CMK (cell line): Measurements from ENCODE around the gene CMTM2.
"Not testable (repeated sequence)": the region's sequence is repeated elsewhere in the genome, so short reads cannot be mapped to it uniquely, and the experiment has no call there.

Source experiments
- DNase-seq: peaks from one replicate; pipeline ENCODE4 v3.0.0-alpha.2; 2010; ENCODE audit warnings: low read depth

Gene CMTM2

GRCh38 chr16:66605979-66606751, 26.9 kb downstream of the CMTM2 start:
- no peak for DNase-seq

GRCh38 chr16:66608241-66609138, 29.2 kb downstream of the CMTM2 start:
- DNase-seq, result peak; percentile 61

GRCh38 chr16:66609139-66609510, 29.9 kb downstream of the CMTM2 start:
- no peak for DNase-seq

GRCh38 chr16:66610111-66610820, 31.0 kb downstream of the CMTM2 start:
- DNase-seq, result no peak

- not testable (repeated sequence) for DNase-seq
Measured at GRCh38 chr16:66611911-66612310, 32.6 kb downstream of the CMTM2 start.

GRCh38 chr16:66612422-66612821, 33.2 kb downstream of the CMTM2 start:
- no peak for DNase-seq

GRCh38 chr16:66614161-66614802, 35.0 kb downstream of the CMTM2 start:
- no peak for DNase-seq

- DNase-seq, result no peak
Measured at GRCh38 chr16:66616169-66616568, 36.9 kb downstream of the CMTM2 start.

GRCh38 chr16:66616592-66616991, 37.3 kb downstream of the CMTM2 start:
- no peak for DNase-seq

GRCh38 chr16:66617010-66617434, 37.8 kb downstream of the CMTM2 start:
- DNase-seq, result no peak

- no peak for DNase-seq
Measured at GRCh38 chr16:66617728-66618127, 38.5 kb downstream of the CMTM2 start.

- no peak for DNase-seq
Measured at GRCh38 chr16:66618588-66619375, 39.5 kb downstream of the CMTM2 start.

GRCh38 chr16:66619534-66620428, 40.5 kb downstream of the CMTM2 start:
- DNase-seq, result no peak

GRCh38 chr16:66620429-66620795, 41.1 kb downstream of the CMTM2 start:
- no peak for DNase-seq

GRCh38 chr16:66621973-66622372, 42.7 kb downstream of the CMTM2 start:
- no peak for DNase-seq

GRCh38 chr16:66622863-66623262, 43.6 kb downstream of the CMTM2 start:
- no peak for DNase-seq

- no peak for DNase-seq
Measured at GRCh38 chr16:66623755-66624154, 44.5 kb downstream of the CMTM2 start.

GRCh38 chr16:66627611-66628378, 48.5 kb downstream of the CMTM2 start:
- not testable (repeated sequence) for DNase-seq

- DNase-seq, result no peak
Measured at GRCh38 chr16:66629856-66630255, 50.6 kb downstream of the CMTM2 start.
